IPS-15b (cell line): ENCODE measurements around the gene BDKRB2.

Source experiments
- H3K27me3 ChIP-seq: one replicate; pipeline ENCODE4 v1.6.1; 2013; ENCODE audit warnings: low read length; ENCODE audit not compliant: control insufficient read depth, insufficient read depth
- H3K36me3 ChIP-seq: one replicate; pipeline ENCODE4 v1.6.1; 2013; ENCODE audit warnings: low read length; ENCODE audit not compliant: control insufficient read depth, insufficient read depth
- H3K4me1 ChIP-seq: one replicate; pipeline ENCODE4 v1.6.1; 2013; ENCODE audit warnings: mild to moderate bottlenecking, low read length; ENCODE audit not compliant: control insufficient read depth, insufficient read depth
- H3K4me3 ChIP-seq: one replicate; pipeline ENCODE4 v1.5.1; 2013; ENCODE audit warnings: low read depth, low read length
- H3K9ac ChIP-seq: one replicate; pipeline ENCODE4 v1.6.1; 2013; ENCODE audit warnings: low read depth, mild to moderate bottlenecking, low read length
- H3K9me3 ChIP-seq: one replicate; pipeline ENCODE4 v1.6.1; 2013; ENCODE audit warnings: mild to moderate bottlenecking, low read length; ENCODE audit not compliant: control insufficient read depth, insufficient read depth

BDKRB2 gene

DNA sequence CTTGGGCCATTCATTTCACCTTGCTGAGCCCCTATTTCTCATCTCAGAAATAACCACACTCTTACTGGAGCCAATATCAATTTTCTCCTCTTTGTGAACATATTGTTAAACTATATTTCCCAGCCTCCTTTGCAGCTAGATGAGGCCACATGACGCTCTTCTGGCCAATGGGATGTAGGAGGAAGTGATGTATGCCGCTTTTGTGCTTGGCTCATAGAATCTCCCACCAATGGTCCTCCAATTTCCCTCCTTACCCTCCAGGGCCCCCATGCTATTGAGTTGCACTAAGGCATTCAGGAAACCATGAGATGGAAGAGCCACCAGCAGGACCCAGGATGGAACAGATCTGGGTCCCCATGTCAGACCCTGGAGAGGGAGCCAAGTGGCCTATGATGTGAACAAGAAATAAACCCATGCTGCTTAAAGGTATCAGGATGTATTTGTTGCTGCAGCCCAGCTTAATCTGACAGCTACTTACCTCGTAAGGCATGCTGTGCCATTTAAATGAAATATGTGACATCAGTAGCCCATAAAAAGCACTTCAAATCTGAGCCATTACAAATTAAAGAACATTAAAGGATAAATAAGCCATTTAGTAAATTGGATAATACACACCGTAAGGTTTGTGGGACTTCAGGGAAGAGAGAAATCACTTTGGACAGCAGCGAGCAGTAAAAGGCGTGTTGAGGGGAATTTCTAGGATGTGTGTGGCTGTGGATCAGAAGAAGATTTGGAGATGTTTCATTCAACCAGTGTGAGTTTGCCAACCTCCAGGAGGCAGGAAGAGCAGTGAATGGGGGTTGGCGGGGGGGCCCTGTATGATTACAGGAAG, 24.4 kb upstream of the BDKRB2 start:
- Histone ChIP-seq H3K36me3 (no peaks in the 10 kb centered on the region), H3K4me3 (no peak overlapping the region), H3K4me1 (no peaks in the 10 kb centered on the region)

DNA sequence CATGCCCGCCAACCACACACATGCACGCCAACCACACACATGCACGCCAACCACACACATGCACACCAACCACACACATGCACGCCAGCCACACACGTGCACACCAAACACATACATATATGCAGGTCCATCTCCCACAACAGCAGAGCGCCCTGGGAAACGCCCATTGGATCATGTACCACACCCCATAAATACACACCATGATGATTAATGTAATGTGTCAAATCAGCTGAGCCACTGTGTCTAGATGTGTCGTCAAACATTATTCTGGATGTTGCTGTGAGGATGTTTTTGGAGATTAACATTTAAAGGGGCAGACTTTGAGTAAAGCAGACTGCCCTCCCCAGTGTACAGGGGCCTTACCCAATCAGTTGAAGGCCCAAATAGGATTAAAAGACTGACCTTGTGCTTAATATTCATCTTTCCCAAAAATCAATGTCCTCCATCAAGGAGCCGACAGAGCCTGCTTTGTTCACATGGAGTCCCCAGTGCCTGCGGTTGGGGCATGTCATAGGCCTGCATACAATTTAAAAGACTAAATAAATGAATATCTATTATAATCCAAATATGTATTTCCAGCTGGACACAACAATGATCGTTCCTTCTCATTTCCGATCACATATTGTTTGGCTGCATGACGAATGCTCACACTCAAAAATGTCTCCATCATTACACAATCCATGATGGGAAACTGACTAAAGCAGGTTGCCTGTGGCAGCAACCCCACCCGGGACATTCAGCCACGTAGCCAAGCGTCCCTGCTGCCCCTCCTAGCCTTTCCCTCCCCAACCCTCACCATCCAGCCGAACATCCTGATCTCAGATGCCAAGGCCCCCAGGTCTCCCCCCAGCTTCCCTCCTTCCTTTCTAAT, 23.2 kb upstream of the BDKRB2 start:
- Histone ChIP-seq H3K4me1 (no peaks in the 10 kb centered on the region), H3K36me3 (no peaks in the 10 kb centered on the region), H3K4me3 (no peak overlapping the region), H3K9me3 (no peaks in the 10 kb centered on the region), H3K9ac (no peak overlapping the region), H3K27me3 (no peaks in the 10 kb centered on the region)

More for the DNA sequence above, 24.4 kb upstream of the BDKRB2 start:
- Histone ChIP-seq H3K27me3 (no peaks in the 10 kb centered on the region), H3K9ac (no peak overlapping the region), H3K9me3 (no peaks in the 10 kb centered on the region)

DNA sequence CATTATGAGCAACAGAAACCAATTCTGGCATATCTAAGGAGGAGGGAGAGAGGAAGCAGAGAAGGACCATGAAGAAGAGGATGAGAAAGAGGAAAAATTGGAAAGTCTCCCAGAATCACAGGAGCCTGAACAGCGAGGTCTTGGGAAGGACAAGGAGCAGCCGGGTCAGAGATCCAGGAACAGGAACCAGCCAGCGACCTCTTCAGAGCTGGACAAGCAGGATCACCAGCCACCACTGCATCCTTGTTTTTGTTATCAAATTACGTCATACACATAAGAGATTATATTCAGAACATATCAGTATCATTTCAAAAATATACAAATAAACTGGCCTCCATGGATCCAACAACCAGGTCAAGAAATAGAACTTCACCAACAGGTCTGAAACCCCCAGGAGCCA, 22.1 kb upstream of the BDKRB2 start:
- H3K4me1 ChIP-seq: no peaks in the 10 kb centered on the region
- no peak overlapping the region for H3K9ac ChIP-seq
- no peaks in the 10 kb centered on the region for H3K36me3 ChIP-seq
- H3K27me3 ChIP-seq: no peaks in the 10 kb centered on the region
- no peak overlapping the region for H3K4me3 ChIP-seq
- H3K9me3 ChIP-seq: no peaks in the 10 kb centered on the region

DNA sequence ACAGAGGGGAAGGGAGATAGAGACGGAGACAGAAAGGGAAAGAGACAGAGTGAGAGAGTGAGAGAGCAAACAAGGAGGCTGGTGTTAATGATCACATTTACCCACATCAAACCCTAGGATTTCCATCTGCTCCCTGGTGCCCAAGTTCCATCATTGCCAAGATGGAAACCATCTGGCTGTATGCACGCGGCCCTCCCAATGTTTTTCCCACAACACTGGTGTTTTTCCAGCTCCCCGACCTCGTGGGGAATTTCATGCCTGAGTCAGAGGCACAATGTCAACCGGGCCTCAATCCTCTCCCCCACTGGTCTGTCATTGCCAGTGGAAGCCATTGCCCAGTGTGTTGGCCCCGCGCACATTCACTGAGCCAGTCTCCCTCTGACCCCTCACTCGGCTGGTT, 19.9 kb upstream of the BDKRB2 start:
- Histone ChIP-seq H3K36me3 (no peaks in the 10 kb centered on the region), H3K9me3 (no peaks in the 10 kb centered on the region), H3K4me1 (no peaks in the 10 kb centered on the region), H3K4me3 (no peak overlapping the region), H3K9ac (no peak overlapping the region), H3K27me3 (no peaks in the 10 kb centered on the region)

DNA sequence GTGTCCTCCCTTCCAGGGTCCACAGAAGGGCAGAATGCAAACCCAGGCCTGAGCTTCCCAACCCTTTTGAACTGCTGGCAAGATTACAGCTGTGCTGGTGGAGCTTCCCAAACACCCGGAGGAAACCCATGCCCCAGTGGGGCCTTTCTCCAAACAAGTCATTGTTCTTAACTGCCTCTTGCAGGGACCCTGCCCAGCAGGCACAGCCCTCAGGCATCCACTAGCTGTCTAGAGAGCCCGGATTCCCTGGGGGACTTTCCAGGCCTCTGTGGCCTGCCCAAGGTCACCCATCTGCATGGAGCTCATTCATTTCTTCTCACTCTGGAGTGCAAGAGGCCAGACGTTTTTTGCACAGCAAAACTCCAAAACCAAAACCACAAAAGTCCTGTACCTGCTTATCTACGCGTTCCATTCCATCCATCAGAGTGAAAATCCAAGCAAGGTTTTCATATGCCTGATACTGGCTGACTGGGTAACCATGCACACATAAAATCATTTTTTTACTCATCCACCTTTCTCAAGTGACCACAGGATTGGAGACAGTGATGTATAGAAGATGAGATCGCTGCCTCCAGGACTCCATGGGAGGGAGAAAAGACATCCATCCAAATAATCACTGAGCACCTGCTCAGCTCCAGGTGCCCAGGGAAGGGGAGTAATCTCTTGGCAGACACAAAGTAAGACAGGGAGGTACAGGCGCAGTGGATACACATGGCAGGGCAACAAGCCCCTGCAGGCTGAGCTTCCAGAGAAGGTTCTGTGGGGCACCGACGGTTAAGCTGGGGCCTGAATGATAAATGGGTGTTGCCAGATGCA, 17.2 kb upstream of the BDKRB2 start:
- no peaks in the 10 kb centered on the region for H3K4me1 ChIP-seq
- no peaks in the 10 kb centered on the region for H3K27me3 ChIP-seq
- no peaks in the 10 kb centered on the region for H3K9me3 ChIP-seq
- H3K4me3 ChIP-seq: no peak overlapping the region
- H3K36me3 ChIP-seq: no peaks in the 10 kb centered on the region
- H3K9ac ChIP-seq: no peak overlapping the region

DNA sequence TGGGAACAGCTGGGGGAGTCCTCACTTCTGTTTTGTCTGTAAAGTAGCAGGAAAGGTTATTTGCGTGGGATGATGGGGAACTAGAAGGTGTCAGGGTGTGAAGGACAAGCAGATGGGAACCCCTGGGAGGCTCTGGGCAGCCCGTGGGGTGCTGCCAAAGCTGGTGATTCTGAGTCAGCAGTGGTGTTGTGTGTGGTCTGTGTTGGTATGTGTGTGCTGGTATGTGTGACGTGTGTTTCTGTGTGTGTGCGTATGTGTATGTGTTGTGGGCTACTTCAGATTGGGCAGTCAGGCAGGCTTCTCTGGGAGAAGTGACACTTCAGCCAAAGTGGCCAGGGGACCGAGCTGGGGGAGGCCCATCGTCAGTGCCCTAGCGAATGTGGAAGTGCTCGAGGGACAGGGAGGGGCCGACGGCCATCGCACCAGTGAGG, 15.3 kb upstream of the BDKRB2 start:
- Histone ChIP-seq H3K27me3 (no peaks in the 10 kb centered on the region), H3K4me3 (no peak overlapping the region), H3K36me3 (no peaks in the 10 kb centered on the region), H3K9ac (no peak overlapping the region), H3K4me1 (no peaks in the 10 kb centered on the region), H3K9me3 (no peaks in the 10 kb centered on the region)

DNA sequence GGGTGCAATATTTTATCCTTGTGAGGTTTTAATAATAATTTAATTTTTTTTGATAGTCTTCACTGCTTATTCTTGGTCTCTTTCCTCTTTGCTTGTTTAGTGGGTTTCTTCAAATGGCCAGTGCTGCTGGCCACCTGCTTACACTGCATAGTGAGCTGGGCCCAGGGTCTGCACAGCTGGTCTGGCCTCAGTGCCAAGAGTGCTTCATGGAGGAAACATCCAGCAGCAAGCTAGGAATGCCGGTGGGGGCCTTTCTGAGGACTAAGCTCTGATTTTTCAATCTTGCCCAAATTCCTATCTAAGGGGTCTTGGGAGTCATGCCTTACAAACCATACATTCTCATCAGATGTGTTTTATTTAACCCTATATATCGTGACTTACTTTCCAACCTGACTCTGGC, 13.3 kb upstream of the BDKRB2 start:
- Histone ChIP-seq H3K9me3 (no peaks in the 10 kb centered on the region), H3K9ac (no peak overlapping the region), H3K27me3 (no peaks in the 10 kb centered on the region), H3K4me1 (no peaks in the 10 kb centered on the region), H3K36me3 (no peaks in the 10 kb centered on the region), H3K4me3 (no peak overlapping the region)

DNA sequence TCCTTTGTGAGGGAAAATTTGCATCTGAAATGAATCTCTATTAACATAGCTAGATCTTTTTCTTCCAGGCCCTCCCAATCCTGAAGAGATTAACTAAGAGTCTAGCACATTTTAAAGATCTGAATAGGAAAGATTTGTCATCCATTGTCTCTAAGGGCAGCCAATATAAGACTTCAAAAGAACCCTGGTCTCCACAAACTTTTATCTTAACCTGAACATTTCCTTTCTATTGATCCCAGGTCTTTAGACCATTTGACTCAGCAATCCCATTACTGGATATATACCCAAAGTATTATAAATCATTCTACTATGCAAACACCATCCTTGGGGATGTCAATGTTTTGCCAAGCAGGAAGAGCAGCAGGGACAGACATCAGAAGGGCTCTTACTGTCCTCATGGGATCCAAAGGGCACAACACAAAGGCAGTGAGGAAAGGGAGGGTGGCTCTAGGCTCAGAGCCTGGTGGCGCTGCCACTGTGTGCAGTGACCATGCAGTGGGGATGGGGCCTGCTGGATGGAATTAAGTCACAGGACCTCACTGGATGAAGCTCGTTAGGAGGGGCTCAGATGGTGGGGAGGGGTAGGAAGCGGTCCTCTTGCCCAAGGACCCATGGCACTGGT, 12.7 kb upstream of the BDKRB2 start:
- H3K9me3 ChIP-seq: no peaks in the 10 kb centered on the region
- H3K4me1 ChIP-seq: no peaks in the 10 kb centered on the region
- H3K9ac ChIP-seq: no peak overlapping the region
- no peak overlapping the region for H3K4me3 ChIP-seq
- H3K27me3 ChIP-seq: no peaks in the 10 kb centered on the region
- no peaks in the 10 kb centered on the region for H3K36me3 ChIP-seq

DNA sequence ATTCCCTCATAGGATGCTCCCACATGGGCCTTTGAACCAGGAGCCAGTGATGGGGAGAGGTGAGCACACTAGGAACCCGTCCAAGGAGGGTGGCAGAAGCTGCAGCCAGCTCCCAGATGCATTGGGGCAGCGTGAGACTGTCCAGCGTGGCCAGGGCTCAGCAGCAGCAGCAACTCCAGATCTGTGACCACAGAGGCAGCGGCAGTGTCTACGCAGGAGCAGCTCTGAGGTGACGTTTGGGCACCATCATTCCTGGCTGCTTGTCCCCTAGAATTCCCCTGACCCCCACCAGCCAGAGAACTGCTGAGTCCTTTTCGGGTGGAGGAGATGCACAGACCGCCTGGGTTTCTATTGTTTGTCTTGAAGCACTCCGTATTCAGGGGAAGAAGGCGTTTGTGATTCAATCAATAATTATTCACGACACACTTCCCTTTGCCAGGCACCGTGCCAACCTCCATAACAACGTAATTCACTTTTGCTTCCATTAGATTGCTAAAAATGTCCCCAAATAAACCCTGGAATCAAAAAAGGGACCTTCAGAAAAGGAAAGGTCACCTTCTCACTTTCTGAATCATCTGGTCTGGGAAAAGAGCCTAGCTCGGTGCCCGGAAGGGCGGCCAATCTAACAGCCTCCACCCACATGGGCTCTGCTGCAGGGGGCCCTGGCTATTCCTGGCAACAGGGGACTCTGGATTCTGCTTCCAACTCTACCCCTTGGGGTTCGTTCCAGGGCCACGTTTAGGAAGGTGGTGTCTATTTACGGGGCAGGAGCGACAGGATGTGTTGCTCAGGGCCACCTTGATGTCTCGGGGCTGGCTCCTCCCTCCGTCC, 11.4 kb upstream of the BDKRB2 start:
- H3K27me3 ChIP-seq: no peaks in the 10 kb centered on the region
- no peaks in the 10 kb centered on the region for H3K4me1 ChIP-seq
- no peaks in the 10 kb centered on the region for H3K9me3 ChIP-seq
- no peaks in the 10 kb centered on the region for H3K36me3 ChIP-seq
- no peak overlapping the region for H3K9ac ChIP-seq
- H3K4me3 ChIP-seq: no peak overlapping the region

DNA sequence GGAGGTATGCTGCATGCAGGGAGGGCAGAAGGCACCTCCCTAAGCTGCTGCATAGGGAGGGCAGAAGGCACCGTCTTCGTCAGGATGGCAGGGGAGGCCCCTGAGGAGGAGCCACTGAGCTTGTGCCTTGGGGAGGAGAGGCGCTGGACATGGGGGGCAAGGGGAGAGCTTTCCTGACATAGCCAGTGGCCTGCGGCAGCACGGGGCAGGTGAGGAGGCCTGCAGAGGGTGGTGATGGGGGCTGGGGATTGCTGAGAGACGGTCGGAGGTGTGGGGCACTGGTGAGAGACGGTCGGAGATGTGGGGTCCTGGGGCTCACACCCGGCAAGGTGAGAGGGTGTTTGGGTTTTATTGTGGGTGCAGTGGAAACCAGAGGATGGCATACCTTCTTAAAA, 10.4 kb upstream of the BDKRB2 start:
- H3K9me3 ChIP-seq: no peaks in the 10 kb centered on the region
- no peaks in the 10 kb centered on the region for H3K27me3 ChIP-seq
- H3K4me3 ChIP-seq: no peak overlapping the region
- no peaks in the 10 kb centered on the region for H3K4me1 ChIP-seq
- H3K36me3 ChIP-seq: no peaks in the 10 kb centered on the region
- no peak overlapping the region for H3K9ac ChIP-seq
